Keratinocyte (primary cell): ENCODE results near the gene RYR1.

Experiments
- CTCF ChIP-seq, 3 experiments: IDR thresholded peaks in 1 of 3; conservative IDR thresholded peaks in 1 of 3; optimal IDR thresholded peaks in 1 of 3; 2 replicates in 2 of 3; 3 replicates in 1 of 3; pipeline versions ENCODE3 to v1.5.1; 2011; ENCODE audit warnings: low read length in 3 of 3, mild to moderate bottlenecking in 3 of 3, moderate library complexity in 2 of 3, control low read depth in 1 of 3, inconsistent platforms in 1 of 3; ENCODE audit not compliant: insufficient read depth in 2 of 3; ENCODE audit errors: extremely low read depth in 1 of 3
- EZH2 ChIP-seq: IDR thresholded peaks from one replicate; pipeline ENCODE4 v1.6.1; 2012; ENCODE audit warnings: inconsistent platforms, mild to moderate bottlenecking, low read length, moderate library complexity

- TF ChIP-seq CTCF (optimal IDR thresholded peaks at IDR 0.05 in 1 of 3, IDR thresholded peaks at IDR 0.05 in 1 of 3, conservative IDR thresholded peaks at IDR 0.05 in 1 of 3; ENCODE audit: extremely low read depth in 1 of 3, insufficient read depth in 2 of 3, low read length in 3 of 3) (no peak), EZH2 (no peak)
Observed at GRCh38 chr19:38539751-38540150, 106.3 kb downstream of the RYR1 start.
